Measurements from ENCODE around the gene PDCD4. TPM values are rescaled to one million over a fixed set of nuclear protein-coding genes. Genes with fewer than 3 reads are reported as not detected.

The PDCD4 gene
- total RNA-seq, 1 donor from 2014 or later = 106 TPM

DNA sequence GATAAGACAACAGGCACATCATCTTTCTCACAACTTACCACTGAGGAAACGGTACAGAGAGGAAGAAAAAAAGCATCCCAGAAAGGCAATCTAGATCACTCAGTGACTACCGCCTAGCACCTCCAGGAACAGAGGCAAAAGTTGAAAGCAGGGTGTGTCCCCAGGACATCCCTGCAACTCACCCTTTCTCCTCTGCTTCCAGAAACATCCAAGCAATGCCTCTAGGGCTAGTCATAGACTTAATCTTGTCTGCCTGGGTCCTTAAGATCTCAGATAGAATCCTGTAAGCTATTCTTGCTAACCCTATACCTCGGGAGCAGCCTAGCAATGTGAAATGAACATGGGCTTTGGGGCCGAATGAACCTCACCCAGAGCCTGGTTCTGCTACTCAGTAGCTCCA, 18.8 kb upstream of the PDCD4 start:
- TF ChIP-seq, protein P1, sequence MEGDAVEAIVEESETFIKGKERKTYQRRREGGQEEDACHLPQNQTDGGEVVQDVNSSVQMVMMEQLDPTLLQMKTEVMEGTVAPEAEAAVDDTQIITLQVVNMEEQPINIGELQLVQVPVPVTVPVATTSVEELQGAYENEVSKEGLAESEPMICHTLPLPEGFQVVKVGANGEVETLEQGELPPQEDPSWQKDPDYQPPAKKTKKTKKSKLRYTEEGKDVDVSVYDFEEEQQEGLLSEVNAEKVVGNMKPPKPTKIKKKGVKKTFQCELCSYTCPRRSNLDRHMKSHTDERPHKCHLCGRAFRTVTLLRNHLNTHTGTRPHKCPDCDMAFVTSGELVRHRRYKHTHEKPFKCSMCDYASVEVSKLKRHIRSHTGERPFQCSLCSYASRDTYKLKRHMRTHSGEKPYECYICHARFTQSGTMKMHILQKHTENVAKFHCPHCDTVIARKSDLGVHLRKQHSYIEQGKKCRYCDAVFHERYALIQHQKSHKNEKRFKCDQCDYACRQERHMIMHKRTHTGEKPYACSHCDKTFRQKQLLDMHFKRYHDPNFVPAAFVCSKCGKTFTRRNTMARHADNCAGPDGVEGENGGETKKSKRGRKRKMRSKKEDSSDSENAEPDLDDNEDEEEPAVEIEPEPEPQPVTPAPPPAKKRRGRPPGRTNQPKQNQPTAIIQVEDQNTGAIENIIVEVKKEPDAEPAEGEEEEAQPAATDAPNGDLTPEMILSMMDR (IDR thresholded peaks at IDR 0.05) = no peak

DNA sequence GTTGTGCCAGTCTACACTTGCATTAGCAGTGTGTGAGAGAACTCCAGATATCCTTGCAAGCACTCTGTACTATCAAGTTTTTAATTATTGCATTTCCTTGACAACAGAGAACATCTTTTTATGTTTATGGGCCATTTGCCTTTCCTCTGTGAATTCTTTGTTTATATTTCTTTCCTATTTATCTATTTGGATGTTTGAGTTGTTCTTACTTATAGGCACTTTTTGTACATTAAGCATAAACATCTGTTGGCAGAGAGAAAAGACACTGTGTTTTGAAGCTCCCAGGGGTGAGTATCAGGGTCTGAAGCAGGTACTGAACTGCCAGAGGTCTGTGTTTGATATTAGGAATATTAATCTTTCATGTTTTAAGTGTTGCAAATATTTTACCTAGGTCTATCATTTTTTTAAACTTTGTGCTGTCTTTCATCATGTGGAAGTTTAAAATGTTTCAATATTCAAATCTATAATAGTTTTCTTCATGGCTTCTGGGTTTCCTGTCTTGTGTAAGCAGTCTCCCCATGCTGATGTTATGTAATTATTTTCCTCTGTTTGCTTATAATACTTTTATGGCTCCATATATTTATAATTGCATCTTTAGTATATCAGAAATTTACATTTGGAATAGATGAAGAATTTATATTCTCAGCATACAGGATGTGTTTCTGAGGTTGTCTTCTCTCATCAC, 17.7 kb upstream of the PDCD4 start:
- peaks cover 27% of the 10 kb centered on the region for H3K4me1 Mint-ChIP-seq (ENCODE audit: unreplicated experiment)
- H3K27me3 Mint-ChIP-seq (ENCODE audit: unreplicated experiment) = peaks cover 4% of the 10 kb centered on the region
- H3K36me3 Mint-ChIP-seq (ENCODE audit: unreplicated experiment) = no peaks in the 10 kb centered on the region
- no peaks in the 10 kb centered on the region for H3K9me3 Mint-ChIP-seq (ENCODE audit: unreplicated experiment)
- TF ChIP-seq, protein P1 (IDR thresholded peaks at IDR 0.05) = no peak
- DNase-seq (ENCODE audit: extremely low spot score, unreplicated experiment) = no peak
- H3K4me3 Mint-ChIP-seq (ENCODE audit: unreplicated experiment) = no peak overlapping the region
- no peak overlapping the region for H3K27ac Mint-ChIP-seq (ENCODE audit: unreplicated experiment)

More for the DNA sequence above, 18.8 kb upstream of the PDCD4 start:
- Mint-ChIP-seq H3K36me3 (ENCODE audit: unreplicated experiment) (no peaks in the 10 kb centered on the region), H3K4me1 (ENCODE audit: unreplicated experiment) (peaks cover 25% of the 10 kb centered on the region), H3K4me3 (ENCODE audit: unreplicated experiment) (no peak overlapping the region), H3K27me3 (ENCODE audit: unreplicated experiment) (peaks cover 4% of the 10 kb centered on the region), H3K27ac (ENCODE audit: unreplicated experiment) (no peak overlapping the region), H3K9me3 (ENCODE audit: unreplicated experiment) (no peaks in the 10 kb centered on the region)
- no peak for DNase-seq (ENCODE audit: extremely low spot score, unreplicated experiment)

DNA sequence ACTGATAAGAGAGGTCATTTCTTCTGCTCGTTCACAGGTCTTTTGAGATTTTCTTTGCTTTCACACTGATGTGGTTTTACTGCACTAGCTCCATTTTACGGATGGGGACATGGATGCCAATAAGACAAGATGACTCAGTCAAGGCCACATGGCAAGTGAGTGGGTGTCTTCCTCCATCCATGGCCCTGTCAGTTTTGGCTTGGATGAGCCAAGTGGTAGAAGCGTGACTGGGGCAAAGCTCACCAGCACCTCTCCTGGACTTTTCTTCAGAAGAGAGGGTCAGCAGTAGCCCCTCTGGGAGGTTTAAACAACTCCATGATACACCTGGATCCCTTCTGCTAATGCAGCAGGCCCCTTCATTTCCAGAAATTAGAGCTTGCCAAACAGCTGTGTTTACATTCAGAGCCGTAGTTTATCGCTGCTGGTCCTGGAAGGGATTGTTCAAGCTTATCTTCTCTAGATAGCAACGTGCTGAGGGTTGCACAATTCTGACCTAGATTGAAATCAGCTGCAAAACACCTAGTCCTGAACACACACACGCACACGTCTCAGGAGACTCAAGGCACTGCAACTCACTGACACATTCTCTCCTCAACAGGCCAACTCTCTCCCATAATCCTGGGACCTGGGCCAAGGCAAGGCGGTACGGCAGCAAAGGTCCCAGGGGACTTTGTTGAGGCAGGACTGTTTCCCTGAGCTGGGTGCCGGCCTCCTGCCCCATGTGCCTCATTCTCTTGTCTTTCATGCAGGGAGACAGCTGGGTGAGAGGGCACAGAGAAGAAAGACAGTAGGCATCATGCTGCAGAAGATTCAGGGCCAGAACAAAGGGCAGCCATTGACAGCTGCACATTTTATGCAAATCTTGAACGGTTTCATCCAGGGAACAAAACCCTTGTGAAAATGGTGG, 14.2 kb upstream of the PDCD4 start:
- DNase-seq (ENCODE audit: extremely low spot score, unreplicated experiment) = no peak
- no peaks in the 10 kb centered on the region for H3K36me3 Mint-ChIP-seq (ENCODE audit: unreplicated experiment)
- no peaks in the 10 kb centered on the region for H3K9me3 Mint-ChIP-seq (ENCODE audit: unreplicated experiment)
- H3K27me3 Mint-ChIP-seq (ENCODE audit: unreplicated experiment) = peaks cover 4% of the 10 kb centered on the region
- peaks cover 29% of the 10 kb centered on the region for H3K4me1 Mint-ChIP-seq (ENCODE audit: unreplicated experiment)
- H3K4me3 Mint-ChIP-seq (ENCODE audit: unreplicated experiment) = no peak overlapping the region
- H3K27ac Mint-ChIP-seq (ENCODE audit: unreplicated experiment) = no peak overlapping the region
- TF ChIP-seq, protein P1 (IDR thresholded peaks at IDR 0.05) = no peak

DNA sequence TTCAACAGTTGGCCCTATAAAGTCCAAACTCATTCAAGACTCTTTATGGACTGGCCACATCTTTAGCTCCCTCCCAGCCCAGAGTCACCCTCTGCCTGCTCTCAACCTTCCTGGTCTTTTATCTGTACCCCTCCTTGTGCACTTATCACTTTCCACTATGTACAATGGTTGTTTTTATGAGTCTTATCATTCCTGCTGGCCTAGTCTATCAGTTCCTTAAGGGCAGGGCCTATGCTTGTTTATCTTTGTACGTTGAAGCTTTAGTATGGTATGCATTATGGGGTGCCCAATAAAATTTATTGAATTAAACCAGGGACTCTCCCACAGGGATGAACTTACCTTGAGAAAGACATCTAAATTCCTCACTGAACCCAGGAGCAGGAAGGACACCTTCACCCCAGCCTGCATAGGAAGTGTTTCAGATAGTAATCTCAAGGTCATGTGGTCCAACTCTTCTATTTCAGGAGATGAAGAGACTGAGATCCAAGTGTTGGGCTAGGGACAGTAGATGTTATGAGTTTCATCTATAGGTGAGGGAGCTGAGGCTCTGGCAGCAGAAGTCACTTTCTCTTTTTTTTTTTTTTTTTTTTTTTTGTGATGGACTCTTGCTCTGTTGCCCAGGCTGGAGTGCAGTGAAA, 13.3 kb upstream of the PDCD4 start:
- H3K27ac Mint-ChIP-seq (ENCODE audit: unreplicated experiment) = no peak overlapping the region

More for the DNA sequence above, 13.3 kb upstream of the PDCD4 start:
- no peak for DNase-seq (ENCODE audit: extremely low spot score, unreplicated experiment)
- H3K4me3 Mint-ChIP-seq (ENCODE audit: unreplicated experiment) = no peak overlapping the region
- peaks cover 4% of the 10 kb centered on the region for H3K27me3 Mint-ChIP-seq (ENCODE audit: unreplicated experiment)
- no peaks in the 10 kb centered on the region for H3K9me3 Mint-ChIP-seq (ENCODE audit: unreplicated experiment)
- TF ChIP-seq, protein P1 (IDR thresholded peaks at IDR 0.05) = no peak
- peaks cover 23% of the 10 kb centered on the region for H3K4me1 Mint-ChIP-seq (ENCODE audit: unreplicated experiment)
- H3K36me3 Mint-ChIP-seq (ENCODE audit: unreplicated experiment) = no peaks in the 10 kb centered on the region
